Inferior parietal cortex (tissue), 1 donor: Measurements from ENCODE around the gene TNS3.

Source experiments
- DNase-seq: peaks from one replicate; pipeline ENCODE4 v3.0.0-alpha.2; 2016; ENCODE audit errors: extremely low spot score

Gene TNS3

GRCh38 chr7:47347346-47347745 lies 234.6 kb downstream of the TNS3 start:
- no peak for DNase-seq

- no peak for DNase-seq
These were observed 235.5 kb downstream of the TNS3 start for GRCh38 chr7:47346377-47346914.

- no peak for DNase-seq
These were observed 236.0 kb downstream of the TNS3 start for GRCh38 chr7:47345857-47346298.

- DNase-seq: no peak
These were observed 237.5 kb downstream of the TNS3 start for GRCh38 chr7:47344171-47344955.

- no peak for DNase-seq
These were observed 238.9 kb downstream of the TNS3 start for GRCh38 chr7:47343061-47343455.

- no peak for DNase-seq
These were observed 239.4 kb downstream of the TNS3 start for GRCh38 chr7:47342296-47343060.

- DNase-seq: no peak
These were observed 241.4 kb downstream of the TNS3 start for GRCh38 chr7:47340517-47340916.

GRCh38 chr7:47338026-47338425 lies 243.9 kb downstream of the TNS3 start:
- DNase-seq: no peak

- DNase-seq: no peak
These were observed 244.4 kb downstream of the TNS3 start for GRCh38 chr7:47337531-47337930.

- DNase-seq: no peak
These were observed 245.2 kb downstream of the TNS3 start for GRCh38 chr7:47336472-47337425.

- peak; percentile 49 for DNase-seq
These were observed 246.1 kb downstream of the TNS3 start for GRCh38 chr7:47335557-47336471.

- DNase-seq: no peak
These were observed 246.8 kb downstream of the TNS3 start for GRCh38 chr7:47335071-47335470.

GRCh38 chr7:47333959-47334358 lies 248.0 kb downstream of the TNS3 start:
- DNase-seq: no peak

- no peak for DNase-seq
These were observed 248.4 kb downstream of the TNS3 start for GRCh38 chr7:47333554-47333887.

GRCh38 chr7:47332681-47333553 lies 249.0 kb downstream of the TNS3 start:
- DNase-seq: no peak

- no peak for DNase-seq
These were observed 249.7 kb downstream of the TNS3 start for GRCh38 chr7:47332213-47332612.

GRCh38 chr7:47331179-47331565 lies 250.7 kb downstream of the TNS3 start:
- no peak for DNase-seq

GRCh38 chr7:47330561-47331178 lies 251.2 kb downstream of the TNS3 start:
- DNase-seq: no peak

- no peak for DNase-seq
These were observed 251.9 kb downstream of the TNS3 start for GRCh38 chr7:47330026-47330425.
